ENCODE measurements around the gene GNG8.

Gene GNG8

GRCh38 chr19:46635920-46636761 lies at the start of gene GNG8:
Gene GNG8, minus strand, starts transcription at chr19:46636202. Its CDS starts 1,520 bp downstream, at chr19:46634682.
- in situ Hi-C loops (cut with HindIII; ENCODE audit: low sequenced_read_pairs) = no loop called here

- in situ Hi-C loops (cut with HindIII; ENCODE audit: low sequenced_read_pairs) = no loop called here
Measured at GRCh38 chr19:46685189-46685588, 49.2 kb upstream of the GNG8 start.

GRCh38 chr19:46678110-46678732 lies 42.2 kb upstream of the GNG8 start:
- in situ Hi-C loops (cut with HindIII; ENCODE audit: low sequenced_read_pairs) = no loop called here

GRCh38 chr19:46674416-46675178 lies 38.6 kb upstream of the GNG8 start:
- in situ Hi-C loops (cut with HindIII; ENCODE audit: low sequenced_read_pairs) = loop anchor here (25.0 kb wide), 1 partner anchor 137 kb away; no protein-coding TSS in a partner anchor

GRCh38 chr19:46670813-46671212 lies 34.8 kb upstream of the GNG8 start:
- in situ Hi-C loops (cut with HindIII; ENCODE audit: low sequenced_read_pairs) = loop anchor here (25.0 kb wide), 1 partner anchor 134 kb away; no protein-coding TSS in a partner anchor

- in situ Hi-C loops (cut with HindIII; ENCODE audit: low sequenced_read_pairs) = loop anchor here (25.0 kb wide), 1 partner anchor 131 kb away; no protein-coding TSS in a partner anchor
Measured at GRCh38 chr19:46668662-46669061, 32.7 kb upstream of the GNG8 start.

- in situ Hi-C loops (cut with HindIII; ENCODE audit: low sequenced_read_pairs) = loop anchor here (25.0 kb wide), 1 partner anchor 128 kb away; no protein-coding TSS in a partner anchor
Measured at GRCh38 chr19:46665072-46665471, 29.1 kb upstream of the GNG8 start.

GRCh38 chr19:46661735-46662592 lies 26.0 kb upstream of the GNG8 start:
- in situ Hi-C loops (cut with HindIII; ENCODE audit: low sequenced_read_pairs) = loop anchor here (5.0 to 25.0 kb wide), 2 partner anchors 35 to 125 kb away; partner anchors contain the start of gene PTGIR

GRCh38 chr19:46661020-46661731 lies 25.2 kb upstream of the GNG8 start, which contains the start of gene DACT3:
Gene DACT3, minus strand, starts transcription at chr19:46661182. Its CDS starts 118 bp downstream, at chr19:46661064.
- in situ Hi-C loops (cut with HindIII; ENCODE audit: low sequenced_read_pairs) = loop anchor here (5.0 to 25.0 kb wide), 2 partner anchors 34 to 124 kb away; partner anchors contain the start of gene PTGIR

GRCh38 chr19:46660551-46661019 lies 24.6 kb upstream of the GNG8 start:
- in situ Hi-C loops (cut with HindIII; ENCODE audit: low sequenced_read_pairs) = loop anchor here (5.0 to 25.0 kb wide), 2 partner anchors 33 to 123 kb away; partner anchors contain the start of gene PTGIR

- in situ Hi-C loops (cut with HindIII; ENCODE audit: low sequenced_read_pairs) = loop anchor here (5.0 to 25.0 kb wide), 2 partner anchors 33 to 123 kb away; partner anchors contain the start of gene PTGIR
Measured at GRCh38 chr19:46660008-46660517, 24.1 kb upstream of the GNG8 start.

GRCh38 chr19:46659151-46660007 lies 23.4 kb upstream of the GNG8 start:
- in situ Hi-C loops (cut with HindIII; ENCODE audit: low sequenced_read_pairs) = loop anchor here (5.0 to 25.0 kb wide), 3 partner anchors 32 to 122 kb away; partner anchors contain the start of gene PTGIR

- in situ Hi-C loops (cut with HindIII; ENCODE audit: low sequenced_read_pairs) = loop anchor here (5.0 to 25.0 kb wide), 2 partner anchors 36 to 119 kb away; no protein-coding TSS in a partner anchor
Measured at GRCh38 chr19:46656541-46656940, 20.5 kb upstream of the GNG8 start.

GRCh38 chr19:46654621-46655152 lies 18.7 kb upstream of the GNG8 start:
- in situ Hi-C loops (cut with HindIII; ENCODE audit: low sequenced_read_pairs) = loop anchor here (5.0 to 25.0 kb wide), 2 partner anchors 38 to 117 kb away; no protein-coding TSS in a partner anchor

GRCh38 chr19:46650445-46650844 lies 14.4 kb upstream of the GNG8 start:
- in situ Hi-C loops (cut with HindIII; ENCODE audit: low sequenced_read_pairs) = loop anchor here (25.0 kb wide), 1 partner anchor 113 kb away; no protein-coding TSS in a partner anchor

GRCh38 chr19:46648961-46649960 lies 13.3 kb upstream of the GNG8 start:
- in situ Hi-C loops (cut with HindIII; ENCODE audit: low sequenced_read_pairs) = loop anchor here (5.0 kb wide), 1 partner anchor 98 kb away; the partner anchor contains the start of genes FKRP and STRN4
